ENCODE results near the gene SASH1. TPM values are rescaled to one million over a fixed set of nuclear protein-coding genes. Genes with fewer than 3 reads are reported as not detected.

Gene SASH1
- total RNA-seq, 1 experiment from 2014 or later: 19.2 TPM

GRCh38 chr6:148520109-148520841 is 177.6 kb downstream of the SASH1 start:
- Histone ChIP-seq H3K4me3 (ENCODE audit: low read depth, low read length, poor library complexity, severe bottlenecking) (no peak overlapping the region), H3K9me3 (ENCODE audit: low read depth, low read length, poor library complexity, severe bottlenecking) (no peaks in the 10 kb centered on the region), H3K4me1 (ENCODE audit: insufficient read depth, low read length, poor library complexity, severe bottlenecking) (peaks cover 12% of the 10 kb centered on the region), H3K27ac (ENCODE audit: low read depth, low read length, poor library complexity, severe bottlenecking) (no peak overlapping the region), H3K27me3 (replicated peaks; ENCODE audit: insufficient read depth, low read depth, low read length, poor library complexity) (no peaks in the 10 kb centered on the region), H3K36me3 (ENCODE audit: insufficient read depth, low read length, poor library complexity, severe bottlenecking) (no peaks in the 10 kb centered on the region)
- CTCF ChIA-PET: no interaction called here
- DNase-seq (ENCODE audit: low spot score): no peak
- intact Hi-C loops (cut with micrococcal nuclease; ENCODE audit: unreplicated experiment): no loop called here
- TF ChIP-seq EZH2 (IDR thresholded peaks at IDR 0.05; ENCODE audit: borderline replicate concordance, low read depth, low read length, poor library complexity, severe bottlenecking): no peak
- TF ChIP-seq CTCF (conservative IDR thresholded peaks at IDR 0.05; ENCODE audit: low read depth, low read length): no peak
- POLR2A ChIA-PET (ENCODE audit: low non-redundant PET): no interaction called here
- BruUV-seq (replicated peaks): no TSS peak

- H3K36me3 ChIP-seq (ENCODE audit: insufficient read depth, low read length, poor library complexity, severe bottlenecking): no peaks in the 10 kb centered on the region
- no peak overlapping the region for H3K27ac ChIP-seq (ENCODE audit: low read depth, low read length, poor library complexity, severe bottlenecking)
- H3K4me3 ChIP-seq (ENCODE audit: low read depth, low read length, poor library complexity, severe bottlenecking): no peak overlapping the region
- TF ChIP-seq EZH2 (IDR thresholded peaks at IDR 0.05; ENCODE audit: borderline replicate concordance, low read depth, low read length, poor library complexity, severe bottlenecking) (no peak), CTCF (conservative IDR thresholded peaks at IDR 0.05; ENCODE audit: low read depth, low read length) (no peak)
- no peaks in the 10 kb centered on the region for H3K27me3 ChIP-seq (replicated peaks; ENCODE audit: insufficient read depth, low read depth, low read length, poor library complexity)
- BruUV-seq (replicated peaks): no TSS peak
- H3K9me3 ChIP-seq (ENCODE audit: low read depth, low read length, poor library complexity, severe bottlenecking): no peaks in the 10 kb centered on the region
- H3K4me1 ChIP-seq (ENCODE audit: insufficient read depth, low read length, poor library complexity, severe bottlenecking): peaks cover 12% of the 10 kb centered on the region
- ChIA-PET POLR2A (ENCODE audit: low non-redundant PET) (no interaction called here), CTCF (no interaction called here)
- peak; percentile 31 for DNase-seq (ENCODE audit: low spot score)
- intact Hi-C loops (cut with micrococcal nuclease; ENCODE audit: unreplicated experiment): no loop called here
Observed at GRCh38 chr6:148521158-148521557, 178.5 kb downstream of the SASH1 start.

GRCh38 chr6:148521586-148521985 is 178.9 kb downstream of the SASH1 start:
- Histone ChIP-seq H3K4me1 (ENCODE audit: insufficient read depth, low read length, poor library complexity, severe bottlenecking) (peaks cover 12% of the 10 kb centered on the region), H3K27ac (ENCODE audit: low read depth, low read length, poor library complexity, severe bottlenecking) (no peak overlapping the region), H3K9me3 (ENCODE audit: low read depth, low read length, poor library complexity, severe bottlenecking) (no peaks in the 10 kb centered on the region), H3K4me3 (ENCODE audit: low read depth, low read length, poor library complexity, severe bottlenecking) (no peak overlapping the region), H3K27me3 (replicated peaks; ENCODE audit: insufficient read depth, low read depth, low read length, poor library complexity) (no peaks in the 10 kb centered on the region), H3K36me3 (ENCODE audit: insufficient read depth, low read length, poor library complexity, severe bottlenecking) (no peaks in the 10 kb centered on the region)
- no TSS peak for BruUV-seq (replicated peaks)
- no peak for DNase-seq (ENCODE audit: low spot score)
- ChIA-PET CTCF (no interaction called here), POLR2A (ENCODE audit: low non-redundant PET) (no interaction called here)
- TF ChIP-seq EZH2 (IDR thresholded peaks at IDR 0.05; ENCODE audit: borderline replicate concordance, low read depth, low read length, poor library complexity, severe bottlenecking) (no peak), CTCF (conservative IDR thresholded peaks at IDR 0.05; ENCODE audit: low read depth, low read length) (no peak)
- intact Hi-C loops (cut with micrococcal nuclease; ENCODE audit: unreplicated experiment): no loop called here

Measured in A673 (cell line).